Panc1 (cell line): ENCODE measurements around the gene FHAD1. TPM values are rescaled to one million over a fixed set of nuclear protein-coding genes. Genes with fewer than 3 reads are reported as not detected.
"Not testable (repeated sequence)": the region's sequence is repeated elsewhere in the genome, so short reads cannot be mapped to it uniquely, and the experiment has no call there.

Source experiments
- ATAC-seq: fragments of 200-7000 bp; cut with Tn5 transposase; 2 replicates; pipeline ENCODE4 v1.9.1; 2020; ENCODE audit warnings: mild to moderate bottlenecking, moderate library complexity
- BruUV-seq: library from RNA; stranded (reverse); fragments of 400-500 nt; replicated peaks from 2 replicates; lab custom pipeline; 2021; lab: Mats Ljungman, UMichigan
- CTCF ChIA-PET: fragments of 300-600 bp; sonication (Branson Sonifier 250); formaldehyde crosslinking; loops from one replicate; lab custom pipeline; 2022; ENCODE audit warnings: antibody characterized with exemption; lab: Charles Lee
- POLR2A ChIA-PET: fragments of 300-600 bp; sonication (Branson Sonifier 250); formaldehyde crosslinking; loops from one replicate; lab custom pipeline; 2022; ENCODE audit warnings: antibody characterized with exemption; lab: Charles Lee
- DNase-seq: peaks from one replicate; pipeline ENCODE4 v3.0.0-alpha.2; 2010; ENCODE audit warnings: low read depth, low spot score
- H3K27ac ChIP-seq: 2 replicates; pipeline ENCODE4 v1.5.1; 2011; ENCODE audit warnings: mild to moderate bottlenecking, low read length, inconsistent platforms
- H3K27me3 ChIP-seq: fragments of 200-500 bp; sonication (Bioruptor generic); 2 replicates; pipeline ENCODE4 v1.6.0; 2014; ENCODE audit warnings: low read length, inconsistent platforms; ENCODE audit not compliant: control insufficient read depth, insufficient read depth
- H3K36me3 ChIP-seq: fragments of 200-500 bp; sonication (Bioruptor generic); 2 replicates; pipeline ENCODE4 v1.5.1; 2014; ENCODE audit warnings: inconsistent platforms, mild to moderate bottlenecking, low read length, moderate library complexity; ENCODE audit not compliant: control insufficient read depth, insufficient read depth
- H3K4me1 ChIP-seq: 2 replicates; pipeline ENCODE4 v1.5.1; 2011; ENCODE audit warnings: inconsistent platforms, mild to moderate bottlenecking, low read length, moderate library complexity; ENCODE audit not compliant: control insufficient read depth, insufficient read depth
- H3K4me3 ChIP-seq, 2 experiments: 2 replicates each; pipeline ENCODE4 v1.5.1; 2011 to 2012; ENCODE audit warnings: low read depth in 2 of 2, low read length in 2 of 2, mild to moderate bottlenecking in 2 of 2, inconsistent platforms in 1 of 2, moderate library complexity in 1 of 2
- H3K9me3 ChIP-seq: fragments of 200-500 bp; sonication (Bioruptor generic); 2 replicates; pipeline ENCODE4 v1.5.1; 2014; ENCODE audit warnings: low read depth, mild to moderate bottlenecking, inconsistent platforms, low read length, moderate library complexity; ENCODE audit not compliant: control insufficient read depth, insufficient read depth
- CTCF ChIP-seq: fragments of 450-650 bp; IDR thresholded peaks from 2 replicates; pipeline ENCODE4 v1.5.1; 2017; ENCODE audit warnings: mild to moderate bottlenecking
- POLR2AphosphoS5 ChIP-seq: IDR thresholded peaks from 2 replicates; pipeline ENCODE4 v1.6.1; 2012; ENCODE audit warnings: mild to moderate bottlenecking, low read depth, low read length, moderate library complexity
- REST ChIP-seq, 2 experiments: IDR thresholded peaks; 2 replicates each; pipeline ENCODE4 v1.6.1; 2011 to 2012; ENCODE audit warnings: low read depth in 2 of 2, control low read depth in 1 of 2, low read length in 1 of 2, mild to moderate bottlenecking in 1 of 2, moderate library complexity in 1 of 2; ENCODE audit not compliant: insufficient read depth in 1 of 2
- SIN3A ChIP-seq: IDR thresholded peaks from 2 replicates; pipeline ENCODE4 v1.6.1; 2012; ENCODE audit warnings: low read depth, mild to moderate bottlenecking, low read length, moderate library complexity, borderline replicate concordance; ENCODE audit not compliant: insufficient read depth
- TCF7L2 ChIP-seq: IDR thresholded peaks from 2 replicates; pipeline ENCODE4 v1.6.1; 2011; ENCODE audit warnings: mild to moderate bottlenecking, low read depth, low read length, inconsistent platforms
- in situ Hi-C: cut with HindIII; loops from 2 replicates; pipeline ENCODE4 v1.10.0; 2016; ENCODE audit warnings: low sequenced_read_pairs, low pct_unique_long_range_greater_than_20kb
- intact Hi-C: fragments of 100-400 bp; cut with micrococcal nuclease; formaldehyde crosslinking; loops from one replicate; pipeline ENCODE4 v1.10.0; 2022; ENCODE audit not compliant: unreplicated experiment
- total RNA-seq: library from RNA; stranded (reverse); gene quantifications from one replicate; pipeline ENCODE4 v1.2.1, GENCODE V29; 2021; ENCODE audit not compliant: unreplicated experiment

FHAD1 gene
- total RNA-seq, 1 experiment from 2014 or later = 0.23 TPM

DNA sequence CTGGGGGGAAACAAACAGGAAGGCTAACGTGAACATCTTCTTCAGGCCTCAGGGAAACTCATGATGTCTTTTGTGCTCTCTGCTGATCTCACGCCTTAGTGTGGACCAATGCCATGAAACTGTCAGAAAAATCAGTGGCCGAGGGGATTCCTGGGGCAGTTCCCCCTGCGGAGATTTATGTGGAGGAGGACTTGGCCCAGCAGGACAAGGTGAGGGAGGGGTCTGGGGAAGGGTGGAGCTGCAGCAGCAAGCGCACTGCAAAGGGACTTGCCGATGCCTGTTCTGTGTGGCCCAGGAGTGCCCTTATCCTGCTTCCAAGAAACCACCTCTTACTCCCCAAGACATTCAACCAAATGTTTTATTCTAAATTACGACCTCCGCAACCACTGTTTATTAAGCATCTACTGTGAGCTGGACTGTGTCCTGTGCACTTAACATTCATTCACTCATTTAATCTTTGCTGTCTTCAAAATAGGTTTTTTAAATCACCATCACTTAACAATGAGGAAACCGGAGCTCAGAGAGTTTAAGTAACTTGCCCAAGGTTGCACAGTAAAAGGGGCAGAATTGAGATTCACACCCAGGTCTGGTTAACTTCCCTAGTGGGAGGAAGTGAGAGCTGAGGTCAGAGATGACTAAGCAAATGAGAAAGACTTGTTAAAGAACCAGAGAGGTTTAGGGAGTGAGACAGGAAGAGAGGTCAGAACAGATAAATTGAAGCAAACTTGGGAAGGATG, 49.7 kb downstream of the FHAD1 start:
- Histone ChIP-seq H3K4me3 (no peak overlapping the region), H3K4me1 (no peaks in the 10 kb centered on the region), H3K27ac (no peak overlapping the region), H3K36me3 (no peaks in the 10 kb centered on the region), H3K27me3 (no peaks in the 10 kb centered on the region), H3K9me3 (no peaks in the 10 kb centered on the region)
- in situ Hi-C loops = no loop called here
- CTCF ChIA-PET = no interaction called here
- no TSS peak for BruUV-seq
- DNase-seq = no peak
- POLR2A ChIA-PET = no interaction called here
- ATAC-seq = no peak
- intact Hi-C loops = no loop called here
- TF ChIP-seq CTCF (no peak), REST (IDR thresholded peaks at IDR 0.05; ENCODE audit: insufficient read depth in 1 of 2, low read depth in 2 of 2, low read length in 1 of 2) (no peak), POLR2AphosphoS5 (no peak), SIN3A (no peak), TCF7L2 (no peak)

GRCh38 chr1:15297975-15298374, 51.0 kb downstream of the FHAD1 start:
- in situ Hi-C loops, intact Hi-C loops, H3K27me3 ChIP-seq, H3K4me1 ChIP-seq, POLR2A ChIA-PET, ATAC-seq, H3K9me3 ChIP-seq, DNase-seq, H3K4me3 ChIP-seq, H3K27ac ChIP-seq, CTCF ChIA-PET, BruUV-seq, H3K36me3 ChIP-seq: not testable (repeated sequence)

GRCh38 chr1:15299179-15299578, 52.2 kb downstream of the FHAD1 start:
- BruUV-seq = no TSS peak
- intact Hi-C loops (no loop called here), in situ Hi-C loops (no loop called here)
- DNase-seq = no peak
- Histone ChIP-seq H3K27me3 (no peaks in the 10 kb centered on the region), H3K4me1 (no peaks in the 10 kb centered on the region), H3K9me3 (no peaks in the 10 kb centered on the region), H3K36me3 (no peaks in the 10 kb centered on the region), H3K4me3 (no peak overlapping the region), H3K27ac (no peak overlapping the region)
- ChIA-PET POLR2A (no interaction called here), CTCF (interaction anchor here (0.7 kb wide), 1 partner anchor 34 kb away, joined by 3 read pairs; no protein-coding TSS in a partner anchor)
- TF ChIP-seq SIN3A = no peak
- no peak for TF ChIP-seq POLR2AphosphoS5
- TF ChIP-seq REST (IDR thresholded peaks at IDR 0.05; ENCODE audit: insufficient read depth in 1 of 2, low read depth in 2 of 2, low read length in 1 of 2) = no peak
- TF ChIP-seq CTCF = no peak
- TF ChIP-seq TCF7L2 = no peak
- ATAC-seq = no peak
